Right lobe of liver (tissue), 4 donors: ENCODE measurements around the gene CORO7.

Experiments used
- POLR2A ChIP-seq: fragments of 450-650 bp; IDR thresholded peaks from one replicate; pipeline ENCODE4 v1.6.1; 2017; ENCODE audit warnings: antibody characterized with exemption, mild to moderate bottlenecking
- TF ChIP-seq, protein P1 (sequence below), 4 donors: fragments of 200-600 bp in 3 of 4; fragments of 450-650 bp in 1 of 4; IDR thresholded peaks; one replicate each; pipeline versions ENCODE4 v1.5.1 to v1.8.0; 2016 to 2022; ENCODE audit warnings: antibody characterized with exemption in 4 of 4, mild to moderate bottlenecking in 2 of 4
- donor health status: DM: no; HTN: no; CAD: no.
- donor health status: DM: no; HTN: no; CAD: no.
- donor health status: DM: no; HTN: yes; CAD: no.

DNA sequence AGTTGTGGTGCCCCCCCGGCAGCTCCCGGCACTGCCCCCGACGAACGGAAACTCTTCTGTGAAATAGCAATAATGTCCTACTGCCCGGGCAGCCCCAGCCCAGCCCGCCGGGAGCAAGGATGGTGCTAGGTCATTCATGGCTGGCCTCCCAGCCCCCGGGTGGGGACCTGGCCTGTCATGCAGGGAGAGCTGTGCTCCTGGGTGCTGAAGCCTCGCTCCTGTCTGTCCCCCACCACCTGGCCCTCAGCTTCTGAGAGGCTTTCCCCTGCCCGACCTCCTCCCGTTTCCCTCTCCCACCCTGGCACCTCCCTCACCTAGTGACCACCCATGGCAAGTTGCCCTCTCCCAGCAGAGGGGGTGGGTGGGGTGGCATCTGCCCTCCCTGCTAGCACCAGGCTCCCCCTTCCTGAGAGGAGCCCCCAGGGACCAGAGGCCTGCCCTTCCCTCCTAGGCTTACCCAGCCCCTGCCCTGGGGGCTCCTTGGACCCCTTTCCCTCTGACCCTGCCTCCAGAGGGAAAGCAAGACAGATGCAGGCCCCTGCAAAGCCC is 78.8 kb downstream of the CORO7 start:
- TF ChIP-seq, protein P1, sequence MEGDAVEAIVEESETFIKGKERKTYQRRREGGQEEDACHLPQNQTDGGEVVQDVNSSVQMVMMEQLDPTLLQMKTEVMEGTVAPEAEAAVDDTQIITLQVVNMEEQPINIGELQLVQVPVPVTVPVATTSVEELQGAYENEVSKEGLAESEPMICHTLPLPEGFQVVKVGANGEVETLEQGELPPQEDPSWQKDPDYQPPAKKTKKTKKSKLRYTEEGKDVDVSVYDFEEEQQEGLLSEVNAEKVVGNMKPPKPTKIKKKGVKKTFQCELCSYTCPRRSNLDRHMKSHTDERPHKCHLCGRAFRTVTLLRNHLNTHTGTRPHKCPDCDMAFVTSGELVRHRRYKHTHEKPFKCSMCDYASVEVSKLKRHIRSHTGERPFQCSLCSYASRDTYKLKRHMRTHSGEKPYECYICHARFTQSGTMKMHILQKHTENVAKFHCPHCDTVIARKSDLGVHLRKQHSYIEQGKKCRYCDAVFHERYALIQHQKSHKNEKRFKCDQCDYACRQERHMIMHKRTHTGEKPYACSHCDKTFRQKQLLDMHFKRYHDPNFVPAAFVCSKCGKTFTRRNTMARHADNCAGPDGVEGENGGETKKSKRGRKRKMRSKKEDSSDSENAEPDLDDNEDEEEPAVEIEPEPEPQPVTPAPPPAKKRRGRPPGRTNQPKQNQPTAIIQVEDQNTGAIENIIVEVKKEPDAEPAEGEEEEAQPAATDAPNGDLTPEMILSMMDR (IDR thresholded peaks at IDR 0.05) = no peak
- TF ChIP-seq POLR2A = no peak
